ENCODE results near the gene SMURF2.
"Not testable (repeated sequence)": the region's sequence is repeated elsewhere in the genome, so short reads cannot be mapped to it uniquely, and the experiment has no call there.

SMURF2 gene

DNA sequence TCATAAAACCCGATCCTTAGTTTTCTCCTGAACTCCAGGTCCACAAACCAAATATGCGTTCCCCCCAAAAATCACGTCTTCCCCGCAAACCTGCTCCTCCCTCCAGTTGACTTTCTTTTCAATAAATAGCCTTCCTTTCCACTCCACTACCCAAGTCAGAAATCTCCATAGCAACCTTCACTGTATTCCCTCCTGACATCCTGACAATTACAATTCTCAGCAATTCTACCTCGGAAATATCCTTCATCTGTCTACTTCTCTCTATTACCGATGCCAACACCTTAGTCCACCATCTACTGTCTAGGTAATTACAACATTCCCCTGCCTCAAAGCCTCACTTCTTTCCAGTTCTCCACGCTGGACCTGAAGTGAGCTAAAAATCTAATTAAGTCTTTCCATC, 50.7 kb downstream of the SMURF2 start:
- no peak for TF ChIP-seq ZFX (IDR thresholded peaks at IDR 0.05)
- TF ChIP-seq, protein P1, sequence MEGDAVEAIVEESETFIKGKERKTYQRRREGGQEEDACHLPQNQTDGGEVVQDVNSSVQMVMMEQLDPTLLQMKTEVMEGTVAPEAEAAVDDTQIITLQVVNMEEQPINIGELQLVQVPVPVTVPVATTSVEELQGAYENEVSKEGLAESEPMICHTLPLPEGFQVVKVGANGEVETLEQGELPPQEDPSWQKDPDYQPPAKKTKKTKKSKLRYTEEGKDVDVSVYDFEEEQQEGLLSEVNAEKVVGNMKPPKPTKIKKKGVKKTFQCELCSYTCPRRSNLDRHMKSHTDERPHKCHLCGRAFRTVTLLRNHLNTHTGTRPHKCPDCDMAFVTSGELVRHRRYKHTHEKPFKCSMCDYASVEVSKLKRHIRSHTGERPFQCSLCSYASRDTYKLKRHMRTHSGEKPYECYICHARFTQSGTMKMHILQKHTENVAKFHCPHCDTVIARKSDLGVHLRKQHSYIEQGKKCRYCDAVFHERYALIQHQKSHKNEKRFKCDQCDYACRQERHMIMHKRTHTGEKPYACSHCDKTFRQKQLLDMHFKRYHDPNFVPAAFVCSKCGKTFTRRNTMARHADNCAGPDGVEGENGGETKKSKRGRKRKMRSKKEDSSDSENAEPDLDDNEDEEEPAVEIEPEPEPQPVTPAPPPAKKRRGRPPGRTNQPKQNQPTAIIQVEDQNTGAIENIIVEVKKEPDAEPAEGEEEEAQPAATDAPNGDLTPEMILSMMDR (conservative IDR thresholded peaks at IDR 0.05) = no peak
- no peak overlapping the region for H3K27ac ChIP-seq

DNA sequence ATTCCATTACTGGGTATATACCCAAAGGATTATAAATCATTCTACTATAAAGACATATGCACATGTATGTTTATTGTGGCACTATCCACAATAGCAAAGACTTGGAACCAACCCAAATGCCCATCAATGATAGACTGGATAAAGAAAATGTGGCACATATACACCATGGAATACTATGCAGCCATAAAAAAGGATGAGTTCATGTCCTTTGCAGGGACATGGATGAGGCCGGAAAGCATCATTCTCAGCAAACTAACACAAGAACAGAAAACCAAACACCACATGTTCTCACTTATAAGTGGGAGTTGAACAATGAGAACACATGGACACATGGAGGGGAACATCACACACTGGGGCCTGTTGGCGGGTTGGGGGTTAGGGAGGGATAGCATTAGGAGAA, 51.9 kb downstream of the SMURF2 start:
- not testable (repeated sequence) for H3K27ac ChIP-seq

DNA sequence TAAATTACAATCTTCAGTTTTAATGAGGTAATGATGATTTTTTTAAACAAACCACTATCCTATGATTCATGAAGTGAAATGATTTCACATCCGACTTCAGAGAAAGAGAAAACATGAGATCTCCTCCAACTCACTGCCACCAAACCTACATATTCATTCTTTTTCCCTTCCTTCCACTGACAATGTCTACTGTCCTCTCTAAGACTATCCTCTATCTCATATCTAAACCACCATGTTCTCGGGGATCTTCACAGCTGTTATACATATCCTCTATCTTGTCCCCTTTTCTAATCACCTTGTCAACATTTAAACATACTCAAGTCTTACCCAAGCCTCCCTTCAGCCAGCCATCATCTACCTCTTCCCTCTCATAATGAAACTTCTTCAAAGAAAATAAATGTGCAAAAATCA, 53.5 kb downstream of the SMURF2 start:
- no peak for TF ChIP-seq ZFX (IDR thresholded peaks at IDR 0.05)
- TF ChIP-seq, protein P1 (conservative IDR thresholded peaks at IDR 0.05) = no peak
- H3K27ac ChIP-seq = no peak overlapping the region

DNA sequence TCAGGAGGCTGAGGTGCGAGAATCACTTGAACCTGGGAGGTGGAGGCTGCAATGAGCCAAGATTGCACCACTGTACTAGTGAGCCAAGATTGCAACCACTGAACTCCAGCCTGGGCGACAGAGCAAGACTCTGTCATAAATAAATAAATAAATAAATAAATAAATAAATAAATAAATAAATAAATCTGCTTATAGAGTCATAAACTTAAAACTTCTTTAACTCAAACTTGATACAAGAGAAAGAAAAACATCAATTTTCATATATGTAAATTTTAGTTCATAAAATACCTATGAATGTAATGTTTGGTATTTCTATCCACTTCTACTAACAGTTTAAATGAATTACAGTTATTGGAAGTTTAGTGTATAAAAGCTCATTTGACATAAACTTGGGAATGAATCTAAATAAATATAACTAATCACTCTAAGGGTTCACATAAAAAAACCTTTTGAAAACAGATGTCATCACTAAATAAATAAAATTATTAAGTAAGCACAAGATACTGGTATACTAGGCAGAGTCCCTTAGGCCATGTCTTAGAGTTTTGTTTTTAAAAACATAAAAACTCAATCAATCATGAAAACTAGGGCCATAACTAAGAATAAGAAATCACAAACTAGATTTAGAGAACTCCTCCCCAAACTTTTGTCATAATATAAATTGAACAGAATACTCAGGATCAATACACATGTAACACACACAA, 54.1 kb downstream of the SMURF2 start:
- no peak overlapping the region for H3K27ac ChIP-seq

DNA sequence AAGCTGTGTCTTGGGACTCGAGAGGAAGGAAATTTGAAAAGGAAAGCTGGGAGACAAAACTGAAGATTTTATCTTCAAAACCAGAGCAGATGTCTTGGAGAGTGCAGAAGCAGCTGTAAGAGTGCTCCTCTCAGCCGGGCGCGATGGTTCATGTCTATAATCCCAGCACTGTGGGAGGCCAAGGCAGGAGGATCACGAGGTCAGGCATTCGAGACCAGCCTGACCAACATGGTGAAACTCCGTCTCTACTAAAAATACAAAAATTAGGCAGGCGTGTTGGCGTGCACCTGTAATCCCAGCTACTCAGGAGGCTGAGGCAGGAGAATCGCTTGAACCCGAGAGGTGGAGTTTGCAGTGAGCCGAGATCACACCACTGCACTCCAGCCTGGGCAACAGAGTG, 57.6 kb downstream of the SMURF2 start:
- not testable (repeated sequence) for H3K27ac ChIP-seq

More for the DNA sequence above, 54.1 kb downstream of the SMURF2 start:
- TF ChIP-seq ZFX (IDR thresholded peaks at IDR 0.05) = no peak
- TF ChIP-seq, protein P1 (conservative IDR thresholded peaks at IDR 0.05) = no peak

DNA sequence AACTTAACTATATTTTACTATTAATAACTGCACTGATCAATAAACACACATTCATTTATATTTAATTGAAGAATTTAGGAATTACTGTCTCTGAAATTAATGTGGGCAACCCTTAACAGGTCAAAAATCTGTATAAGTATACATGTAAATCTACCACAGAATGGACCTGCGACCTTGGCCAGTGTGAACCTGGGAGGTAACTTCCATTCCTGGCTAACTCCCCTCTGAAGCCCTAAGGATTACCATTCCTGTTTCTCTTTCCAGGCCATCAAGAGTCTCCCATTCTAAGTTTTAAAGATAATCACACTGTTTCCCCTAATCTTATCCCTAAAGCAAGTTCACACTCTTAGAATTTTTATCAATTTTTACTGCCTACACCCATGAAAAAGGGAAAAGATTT, 58.1 kb downstream of the SMURF2 start:
- no peak overlapping the region for H3K27ac ChIP-seq
- TF ChIP-seq ZFX (IDR thresholded peaks at IDR 0.05) = no peak
- TF ChIP-seq, protein P1 (conservative IDR thresholded peaks at IDR 0.05) = no peak

DNA sequence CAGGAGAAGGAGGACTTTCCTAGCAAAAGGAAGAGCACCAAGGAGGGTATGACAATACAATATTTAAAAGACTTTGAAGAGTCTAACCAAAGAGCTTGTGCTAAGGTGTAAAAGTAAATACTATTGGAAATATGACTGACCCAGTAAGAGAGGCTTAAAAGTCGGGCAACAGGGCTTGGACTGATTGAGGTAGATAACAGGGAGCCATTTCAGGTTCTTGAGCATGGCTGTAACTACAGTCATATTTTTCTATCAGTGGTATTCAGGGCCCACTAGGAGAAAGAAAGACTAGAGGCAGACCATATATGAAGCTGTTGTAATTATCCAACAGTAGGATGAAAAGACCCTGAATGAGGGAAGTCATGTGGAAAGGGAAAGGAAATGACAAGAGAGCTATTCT, 62.3 kb downstream of the SMURF2 start:
- TF ChIP-seq, protein P1 (conservative IDR thresholded peaks at IDR 0.05) = no peak
- TF ChIP-seq ZFX (IDR thresholded peaks at IDR 0.05) = no peak
- H3K27ac ChIP-seq = no peak overlapping the region

DNA sequence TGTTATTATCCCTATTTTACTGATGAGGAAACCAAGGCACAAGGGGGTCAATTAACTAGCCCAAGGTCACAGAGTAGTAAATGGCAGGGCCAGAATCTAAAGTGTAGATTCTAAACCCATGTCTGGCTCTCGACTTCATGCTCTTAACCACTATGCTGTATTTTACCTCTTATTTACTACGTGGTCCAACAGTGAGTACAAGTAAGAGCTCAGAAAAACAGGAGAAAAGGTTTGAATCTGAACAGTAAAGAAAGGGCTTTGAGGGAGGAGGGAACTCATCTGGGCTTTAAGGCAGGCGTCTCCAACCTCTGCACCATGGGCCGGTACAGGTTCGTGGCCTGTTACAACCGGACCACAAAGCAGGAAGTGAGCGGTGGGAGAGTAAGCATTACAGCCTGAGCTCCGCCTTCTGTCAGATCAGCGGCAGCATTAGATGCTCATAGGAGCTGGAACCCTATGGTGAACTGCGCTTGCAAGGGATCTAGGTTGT, 62.9 kb downstream of the SMURF2 start:
- TF ChIP-seq ZFX (IDR thresholded peaks at IDR 0.05) = no peak
- TF ChIP-seq, protein P1 (conservative IDR thresholded peaks at IDR 0.05) = no peak
- H3K27ac ChIP-seq = no peak overlapping the region

Measured in C4-2B (cell line).